Measurements from ENCODE around the gene ALG9.

DNA sequence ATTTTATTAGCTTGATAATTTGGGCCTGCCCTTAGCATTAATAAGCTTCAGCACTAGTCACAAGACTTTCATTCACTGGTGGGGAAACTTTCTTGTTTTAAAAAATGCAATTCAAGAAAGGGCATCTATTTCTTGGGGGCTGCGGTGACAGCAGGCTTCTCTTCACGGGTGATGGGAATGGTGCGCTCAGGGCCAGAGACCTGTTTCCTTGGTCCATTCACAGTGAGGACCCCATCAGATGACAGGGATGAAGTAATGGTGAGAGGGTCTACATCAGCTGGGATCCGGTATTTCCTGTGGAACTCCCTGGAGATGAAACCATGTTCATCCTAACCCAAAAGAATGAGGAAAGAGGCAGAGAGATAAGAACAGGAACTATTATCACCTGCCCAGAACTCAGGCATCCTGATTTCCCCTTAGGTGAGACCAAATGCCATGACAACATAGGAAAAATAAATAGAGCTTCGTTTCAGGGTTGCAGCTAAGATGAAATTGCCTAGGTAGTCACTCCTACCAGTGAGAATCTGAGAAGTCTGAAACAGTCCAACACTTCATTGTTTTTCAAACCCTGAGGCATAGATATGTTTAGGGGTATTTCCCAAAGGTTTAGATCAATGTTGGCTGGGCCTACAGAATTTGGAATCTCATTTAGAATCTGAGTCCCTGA lies 37.4 kb upstream of the ALG9 start:
- no peak for TF ChIP-seq POLR2A (IDR thresholded peaks at IDR 0.05)
- TF ChIP-seq, protein P1, sequence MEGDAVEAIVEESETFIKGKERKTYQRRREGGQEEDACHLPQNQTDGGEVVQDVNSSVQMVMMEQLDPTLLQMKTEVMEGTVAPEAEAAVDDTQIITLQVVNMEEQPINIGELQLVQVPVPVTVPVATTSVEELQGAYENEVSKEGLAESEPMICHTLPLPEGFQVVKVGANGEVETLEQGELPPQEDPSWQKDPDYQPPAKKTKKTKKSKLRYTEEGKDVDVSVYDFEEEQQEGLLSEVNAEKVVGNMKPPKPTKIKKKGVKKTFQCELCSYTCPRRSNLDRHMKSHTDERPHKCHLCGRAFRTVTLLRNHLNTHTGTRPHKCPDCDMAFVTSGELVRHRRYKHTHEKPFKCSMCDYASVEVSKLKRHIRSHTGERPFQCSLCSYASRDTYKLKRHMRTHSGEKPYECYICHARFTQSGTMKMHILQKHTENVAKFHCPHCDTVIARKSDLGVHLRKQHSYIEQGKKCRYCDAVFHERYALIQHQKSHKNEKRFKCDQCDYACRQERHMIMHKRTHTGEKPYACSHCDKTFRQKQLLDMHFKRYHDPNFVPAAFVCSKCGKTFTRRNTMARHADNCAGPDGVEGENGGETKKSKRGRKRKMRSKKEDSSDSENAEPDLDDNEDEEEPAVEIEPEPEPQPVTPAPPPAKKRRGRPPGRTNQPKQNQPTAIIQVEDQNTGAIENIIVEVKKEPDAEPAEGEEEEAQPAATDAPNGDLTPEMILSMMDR (IDR thresholded peaks at IDR 0.05) = no peak

Data from ovary (tissue), 3 donors.